Measurements from ENCODE around the gene SLC16A8. TPM values are rescaled to one million over a fixed set of nuclear protein-coding genes. Genes with fewer than 3 reads are reported as not detected.
A peak's percentile ranks its signal among the peaks of the same experiment; 100 is the strongest.

Gene SLC16A8
- total RNA-seq, 1 experiment from 2014 or later = 1.1 TPM

DNA sequence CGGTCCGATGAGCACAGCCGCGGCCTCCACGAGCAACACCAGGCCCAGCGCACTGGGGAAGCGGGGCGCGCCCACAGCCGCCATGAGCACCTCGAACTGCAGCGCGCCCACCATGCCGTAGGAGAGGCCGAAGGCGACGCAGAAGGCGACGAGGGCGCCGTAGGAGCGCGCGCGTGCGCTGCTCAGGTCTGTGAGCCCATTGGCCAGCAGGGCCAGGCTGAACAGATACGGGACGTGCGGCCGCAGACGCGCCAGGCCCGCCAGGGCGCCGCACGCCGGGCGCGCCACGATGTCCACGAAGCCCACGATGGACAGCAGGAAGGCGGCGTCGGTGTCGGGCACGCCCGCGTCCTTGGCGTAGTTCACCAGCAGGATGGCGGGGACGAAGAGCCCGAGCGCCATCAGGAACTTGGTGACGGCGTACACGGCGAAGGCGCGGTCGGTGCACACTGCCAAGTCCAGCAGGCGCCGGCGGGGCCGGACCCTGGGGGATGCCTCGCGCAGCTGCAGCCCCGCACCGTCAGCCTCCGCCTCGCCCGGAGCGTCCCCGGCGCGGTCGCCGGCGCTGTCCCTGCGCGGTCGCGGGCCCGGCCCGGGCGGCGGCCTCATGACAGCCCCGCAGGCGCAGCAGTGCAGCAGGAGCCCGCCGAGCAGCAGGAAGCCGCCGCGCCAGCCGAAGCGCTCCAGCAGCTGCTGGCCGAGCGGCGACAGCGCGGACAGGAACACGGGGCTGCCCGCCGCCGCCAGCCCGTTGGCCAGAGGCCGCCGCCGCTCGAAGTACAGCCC lies 2.9 kb downstream of the SLC16A8 start:
- no CpG with 5 or more reads among the region's 110 CpGs for WGBS (ENCODE audit: extremely low coverage, insufficient read length, low lambda C conversion rate)

More for the DNA sequence above, 2.9 kb downstream of the SLC16A8 start:
- TF ChIP-seq CTCF (conservative IDR thresholded peaks at IDR 0.05) = no peak
- Histone ChIP-seq H3K4me2 (ENCODE audit: insufficient read depth, insufficient read length, low read length) (peak overlapping the region; percentile 8), H2BK12ac (ENCODE audit: insufficient read length, low read depth, low read length) (no peak overlapping the region), H2AFZ (ENCODE audit: low read length) (no peak overlapping the region), H4K91ac (ENCODE audit: insufficient read length, low read depth, low read length) (no peak overlapping the region), H3K23me2 (ENCODE audit: insufficient read length, low read depth, low read length, poor library complexity, severe bottlenecking) (no peaks in the 10 kb centered on the region), H3K14ac (ENCODE audit: insufficient read depth, low read length) (no peak overlapping the region; the same call in 1 of the 2 replicates), H3K4ac (ENCODE audit: low read depth, low read length) (no peak overlapping the region), H3K27me3 (ENCODE audit: insufficient read depth, low read length) (peaks cover 5% of the 10 kb centered on the region; the same call in 1 of the 2 replicates), H2AK5ac (ENCODE audit: insufficient read length, low read length) (no peak overlapping the region), H3K18ac (ENCODE audit: insufficient read length, low read depth, low read length) (no peak overlapping the region), H3K9me3 (ENCODE audit: control insufficient read depth, low read depth, low read length) (no peaks in the 10 kb centered on the region), H3K79me1 (ENCODE audit: insufficient read depth, low read depth, low read length, poor library complexity, severe bottlenecking) (no peaks in the 10 kb centered on the region), H3K9ac (ENCODE audit: extremely low read depth, insufficient read length, low read length) (no peak overlapping the region), H2BK5ac (ENCODE audit: insufficient read length, low read length) (no peak overlapping the region), H3K27ac (ENCODE audit: insufficient read length, low read depth, low read length) (no peak overlapping the region), H3T11ph (ENCODE audit: low read length) (no peak overlapping the region), H2BK120ac (ENCODE audit: low read depth, low read length, poor library complexity, severe bottlenecking) (no peak overlapping the region), H4K5ac (ENCODE audit: insufficient read length, low read depth, low read length) (no peak overlapping the region), H4K8ac (replicated peaks; ENCODE audit: insufficient read length, low read depth, low read length) (no peak overlapping the region), H3K23ac (ENCODE audit: insufficient read length, low read depth, low read length) (no peak overlapping the region), H3K4me1 (ENCODE audit: insufficient read depth, low read length) (no peaks in the 10 kb centered on the region; the same call in 1 of the 2 replicates), H3K79me2 (ENCODE audit: insufficient read depth, low read length) (no peaks in the 10 kb centered on the region), H2BK15ac (ENCODE audit: low read depth, low read length) (no peak overlapping the region), H3K56ac (ENCODE audit: insufficient read length, low read depth, low read length) (no peak overlapping the region), H2BK20ac (ENCODE audit: low read depth, low read length, poor library complexity, severe bottlenecking) (no peak overlapping the region), H4K20me1 (ENCODE audit: control insufficient read depth, insufficient read depth, insufficient read length) (no peaks in the 10 kb centered on the region)
- peaks cover 0 to 6% (median 5%) of the 10 kb centered on the region in 3 experiments; a peak in 3 of 7 replicates for H3K36me3 Mint-ChIP-seq (ENCODE audit: insufficient read depth in 1 of 3, low read depth in 3 of 3)
- no peak overlapping the region for H3K27ac Mint-ChIP-seq
- H3K9me3 Mint-ChIP-seq = no peaks in the 10 kb centered on the region
- H3K27me3 Mint-ChIP-seq (ENCODE audit: low read depth) = peaks cover 23% of the 10 kb centered on the region
- peaks cover 13 to 29% of the 10 kb centered on the region in 2 experiments for H3K4me1 Mint-ChIP-seq
- H3K4me3 Mint-ChIP-seq = peak overlapping the region in 1 of 2 experiments; percentile 12; a peak in 1 of 5 replicates
- DNase-seq = peak; percentile 76
